H4 (cell line): ENCODE results near the gene HSCB. TPM values are rescaled to one million over a fixed set of nuclear protein-coding genes. Genes with fewer than 3 reads are reported as not detected.
"Not testable (repeated sequence)": the region's sequence is repeated elsewhere in the genome, so short reads cannot be mapped to it uniquely, and the experiment has no call there.

Experiments used
- DNase-seq: peaks from one replicate; pipeline ENCODE4 v3.0.0-alpha.2; 2015; ENCODE audit warnings: low spot score
- total RNA-seq: library from RNA; depleted of rRNA; stranded (reverse); fragments of >200 nt; shearing (Covaris generic); gene quantifications from 2 replicates; pipeline ENCODE4 v1.2.3, GENCODE V29; 2014; rRNA removed

The HSCB gene, protein sequence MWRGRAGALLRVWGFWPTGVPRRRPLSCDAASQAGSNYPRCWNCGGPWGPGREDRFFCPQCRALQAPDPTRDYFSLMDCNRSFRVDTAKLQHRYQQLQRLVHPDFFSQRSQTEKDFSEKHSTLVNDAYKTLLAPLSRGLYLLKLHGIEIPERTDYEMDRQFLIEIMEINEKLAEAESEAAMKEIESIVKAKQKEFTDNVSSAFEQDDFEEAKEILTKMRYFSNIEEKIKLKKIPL
- total RNA-seq, result 17.6 and 22.4 TPM in 2 replicates

DNA sequence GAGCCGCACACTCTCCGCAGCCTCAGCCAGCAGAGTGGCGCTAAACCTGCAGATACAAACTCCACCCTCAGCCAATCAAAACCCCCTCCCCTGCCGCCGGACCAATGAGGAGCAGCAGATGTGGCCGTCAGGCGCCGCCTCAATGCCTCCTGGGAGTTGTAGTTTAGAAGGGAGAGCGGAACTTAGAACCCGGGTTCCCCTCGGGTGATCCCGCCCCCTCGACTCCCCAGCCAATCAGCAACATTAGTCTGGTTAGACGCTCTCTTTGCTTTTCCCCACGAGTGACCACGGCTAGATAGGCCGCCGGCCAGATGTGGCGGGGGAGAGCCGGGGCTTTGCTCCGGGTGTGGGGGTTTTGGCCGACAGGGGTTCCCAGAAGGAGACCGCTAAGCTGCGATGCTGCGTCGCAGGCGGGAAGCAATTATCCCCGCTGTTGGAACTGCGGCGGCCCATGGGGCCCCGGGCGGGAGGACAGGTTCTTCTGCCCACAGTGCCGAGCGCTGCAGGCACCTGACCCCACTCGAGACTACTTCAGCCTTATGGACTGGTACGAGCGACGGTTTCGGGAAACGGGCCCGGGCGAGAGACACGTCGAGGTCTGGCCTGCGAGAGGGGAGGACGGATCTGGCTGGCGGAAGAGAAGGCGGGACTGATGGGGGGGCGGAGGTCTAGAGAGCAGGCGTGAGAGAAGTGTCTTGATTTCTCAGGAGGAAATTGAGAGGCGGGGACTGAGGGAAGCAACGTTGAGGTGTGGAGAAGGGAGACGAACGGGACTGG is at the start of gene HSCB, which contains the start of gene CHEK2:
Gene HSCB, plus strand, starts transcription at position 255 of the 777 bp plus-strand sequence. Its CDS starts 57 bp downstream, at position 312.
Gene CHEK2, minus strand, starts transcription at position 36 of the 777 bp plus-strand sequence. CDS start 7,099 bp downstream, outside the sequence.
- DNase-seq, result peak; percentile 96

DNA sequence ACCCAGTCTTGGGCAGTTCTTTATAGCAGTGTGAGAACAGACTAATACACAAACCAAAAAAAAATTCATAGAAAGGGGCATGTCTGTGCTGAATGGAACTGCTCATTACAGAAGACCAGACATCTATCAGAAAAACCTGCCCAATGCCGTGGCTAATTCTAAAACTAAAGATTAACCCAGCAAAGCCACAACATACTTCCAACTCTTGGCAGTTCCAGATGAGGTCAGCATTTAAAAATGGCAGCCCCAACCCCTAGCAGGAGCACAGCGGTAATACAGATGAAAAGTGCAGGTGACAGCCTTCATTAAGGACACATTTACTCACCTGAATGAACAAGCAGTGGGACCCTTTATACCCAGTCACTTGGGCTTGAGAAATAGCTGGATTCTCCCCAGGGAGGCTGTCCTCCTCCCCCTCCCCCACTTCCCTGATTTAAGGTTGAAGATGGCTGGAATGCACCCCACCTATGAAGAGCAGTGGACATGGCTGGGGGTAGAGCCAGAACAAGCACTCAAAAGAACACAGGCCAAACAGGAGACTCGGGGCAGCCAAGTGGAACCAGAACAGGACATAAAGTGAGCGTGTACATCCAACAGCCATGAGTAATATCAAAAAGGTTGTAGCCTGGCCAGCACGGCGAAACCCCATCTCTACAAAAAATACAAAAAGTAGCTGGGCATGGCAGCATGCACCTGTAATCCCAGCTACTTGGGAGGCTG is 48.6 kb upstream of the HSCB start:
- DNase-seq, result not testable (repeated sequence)

DNA sequence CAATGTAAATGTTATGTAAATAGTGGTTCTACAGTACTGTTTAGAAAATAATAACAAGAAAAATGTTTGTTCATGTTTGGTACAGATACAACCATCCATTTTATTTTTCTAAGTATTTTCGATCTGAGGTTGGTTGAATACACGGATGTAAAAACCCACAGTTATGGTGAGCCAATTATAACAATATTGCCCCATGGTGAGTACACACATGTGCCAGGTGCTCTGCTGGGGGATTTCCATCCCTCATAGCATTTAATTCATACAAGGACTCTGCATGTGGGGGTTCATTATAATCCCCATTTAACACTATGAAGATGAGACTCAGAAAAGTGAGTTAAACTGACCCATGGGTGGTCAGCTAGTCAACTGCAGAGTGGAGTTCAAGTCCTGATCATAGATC is 38.9 kb upstream of the HSCB start:
- no peak for DNase-seq

DNA sequence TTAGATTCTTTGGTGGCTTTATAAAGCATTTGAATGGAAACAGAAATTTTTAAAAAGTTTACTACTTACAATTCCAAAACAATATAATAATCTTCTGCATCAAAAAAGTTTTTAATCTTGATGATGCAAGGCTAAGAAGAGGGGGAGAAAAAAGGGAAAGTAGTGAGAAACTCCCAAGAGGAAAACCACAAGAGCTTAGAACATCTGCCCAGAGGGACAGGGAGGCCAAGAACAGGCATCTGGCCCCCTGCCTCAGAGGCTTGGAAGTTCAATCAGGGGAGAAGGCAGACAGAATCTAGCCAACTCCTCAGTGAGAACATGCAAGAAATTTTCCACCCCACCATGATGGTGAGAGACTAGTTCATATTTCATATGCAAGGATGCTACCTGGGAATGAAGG is 38.4 kb upstream of the HSCB start:
- no peak for DNase-seq

DNA sequence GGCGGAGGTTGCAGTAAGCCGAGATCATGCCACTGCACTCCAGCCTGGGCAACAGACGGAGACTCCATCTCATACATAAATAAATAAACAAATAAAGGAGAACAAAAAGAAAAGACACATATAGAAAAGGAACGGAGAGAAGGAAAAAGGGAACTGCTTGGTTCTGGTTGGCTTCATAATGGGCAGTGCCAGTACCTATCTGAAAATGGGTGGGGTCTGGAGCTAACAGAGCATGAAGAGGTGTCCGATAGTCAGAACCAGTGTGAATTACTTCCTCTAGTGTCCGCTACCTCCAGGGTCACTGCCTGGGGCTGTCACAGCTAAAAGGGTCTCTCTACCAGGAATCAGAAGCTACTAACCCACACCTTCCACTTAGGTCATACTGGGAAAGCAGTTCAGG is 35.0 kb upstream of the HSCB start:
- no peak for DNase-seq

DNA sequence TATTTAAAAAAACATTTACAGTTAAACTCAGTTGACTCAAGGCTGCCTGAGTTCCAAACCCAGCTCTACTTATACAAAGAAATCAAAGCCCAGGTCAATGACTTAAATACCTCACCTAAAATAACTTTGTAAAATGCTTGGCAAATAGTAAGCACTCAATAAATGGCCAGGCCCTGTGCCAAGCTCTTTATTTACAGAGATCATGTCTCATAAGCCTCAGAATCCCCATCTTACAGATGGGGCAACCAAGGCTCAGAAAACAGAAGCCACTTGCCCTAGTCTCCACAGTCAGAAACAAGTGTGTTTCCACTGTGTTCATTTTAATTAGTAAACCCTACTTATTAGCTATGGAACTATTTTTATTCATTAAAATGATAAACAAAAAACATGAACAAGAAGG is 31.7 kb upstream of the HSCB start:
- no peak for DNase-seq

DNA sequence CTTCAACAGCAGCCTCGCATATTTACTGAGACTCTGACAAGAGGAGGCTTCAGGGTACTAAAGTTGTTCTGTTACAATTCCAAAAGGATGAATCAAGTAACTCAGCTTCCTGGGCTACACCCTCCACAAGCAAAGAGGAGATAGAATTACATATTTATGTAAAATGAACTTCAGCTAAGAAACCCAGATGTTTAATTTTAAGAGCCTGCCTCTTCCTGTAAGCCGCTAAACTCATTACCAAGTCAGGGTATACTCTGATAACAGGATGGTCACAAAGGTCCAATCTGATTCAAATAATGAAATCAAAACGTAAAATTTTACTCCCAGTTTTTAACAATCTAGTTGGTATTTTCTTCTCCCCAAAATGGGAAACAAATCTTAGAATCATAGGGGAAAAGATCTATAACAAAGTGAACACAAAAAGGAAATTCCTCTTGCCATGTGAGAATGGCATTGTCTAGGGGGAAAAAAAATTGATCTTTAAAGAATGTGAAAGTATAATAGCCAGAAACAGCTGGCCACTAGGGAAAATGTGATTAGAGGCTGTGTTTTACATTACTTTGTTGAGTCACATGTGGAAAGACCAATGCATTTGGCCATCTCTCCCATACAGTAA is 31.2 kb upstream of the HSCB start:
- DNase-seq, result peak; percentile 18

DNA sequence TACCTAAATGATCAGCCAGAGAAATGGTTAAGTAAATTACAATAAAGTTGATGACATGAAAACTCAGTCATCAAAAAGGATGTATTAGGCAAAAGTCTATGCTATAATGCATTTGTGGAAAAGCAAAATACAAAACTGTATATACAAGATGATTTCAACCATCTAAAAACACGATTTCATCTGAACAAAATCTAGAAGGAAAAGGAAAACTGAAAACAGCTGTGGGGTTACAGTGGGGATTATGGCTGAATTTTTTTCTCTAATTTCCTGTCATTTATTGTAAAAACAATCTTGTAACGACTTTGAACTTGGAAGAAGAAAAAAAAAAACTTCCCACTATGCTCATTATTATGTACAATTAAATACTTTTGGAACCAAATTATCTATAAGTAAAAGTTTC is 30.5 kb upstream of the HSCB start:
- DNase-seq, result no peak

DNA sequence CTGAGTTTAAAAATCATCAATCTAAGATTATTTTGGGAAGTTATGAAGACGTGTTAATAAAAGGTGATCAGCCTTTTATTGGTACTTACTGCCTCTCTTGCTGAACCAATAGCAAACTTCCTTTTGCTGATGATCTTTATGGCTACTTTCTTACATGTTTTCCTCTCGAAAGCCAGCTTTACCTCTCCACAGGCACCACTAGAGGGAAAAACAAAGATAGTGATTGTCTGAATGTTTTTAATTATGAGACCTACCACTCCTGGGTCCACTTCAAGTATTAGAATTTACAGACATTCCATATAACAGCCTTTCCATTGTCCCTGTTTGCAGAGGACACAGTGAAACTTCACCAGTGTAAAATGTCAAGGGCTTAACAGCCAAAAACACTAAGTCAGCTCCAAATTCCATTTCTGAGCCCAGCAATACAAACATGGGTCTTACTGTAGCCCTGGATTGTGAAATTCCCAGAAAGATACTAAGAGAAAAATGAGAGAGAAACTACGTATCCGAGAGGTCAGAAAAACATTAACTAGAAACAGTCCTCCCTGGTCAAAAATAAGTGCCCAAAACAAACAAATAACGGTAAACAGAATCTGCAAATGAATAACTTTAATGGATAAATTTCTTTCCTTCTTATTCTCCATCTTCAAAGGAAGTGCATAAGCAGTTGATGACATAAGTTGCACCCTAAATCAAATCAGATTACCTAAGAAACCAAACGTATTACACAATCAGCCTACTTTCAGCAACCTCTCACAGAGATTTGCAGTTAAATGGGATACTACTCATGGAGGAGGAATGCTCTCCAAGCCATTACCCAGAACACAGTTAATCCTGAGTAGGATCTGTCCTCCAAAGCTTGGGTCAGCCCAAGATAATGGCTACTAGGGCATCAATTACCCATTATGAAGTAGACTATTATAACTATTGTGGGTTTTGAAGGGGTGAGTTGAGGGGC is 29.7 kb upstream of the HSCB start:
- DNase-seq, result peak; percentile 82

DNA sequence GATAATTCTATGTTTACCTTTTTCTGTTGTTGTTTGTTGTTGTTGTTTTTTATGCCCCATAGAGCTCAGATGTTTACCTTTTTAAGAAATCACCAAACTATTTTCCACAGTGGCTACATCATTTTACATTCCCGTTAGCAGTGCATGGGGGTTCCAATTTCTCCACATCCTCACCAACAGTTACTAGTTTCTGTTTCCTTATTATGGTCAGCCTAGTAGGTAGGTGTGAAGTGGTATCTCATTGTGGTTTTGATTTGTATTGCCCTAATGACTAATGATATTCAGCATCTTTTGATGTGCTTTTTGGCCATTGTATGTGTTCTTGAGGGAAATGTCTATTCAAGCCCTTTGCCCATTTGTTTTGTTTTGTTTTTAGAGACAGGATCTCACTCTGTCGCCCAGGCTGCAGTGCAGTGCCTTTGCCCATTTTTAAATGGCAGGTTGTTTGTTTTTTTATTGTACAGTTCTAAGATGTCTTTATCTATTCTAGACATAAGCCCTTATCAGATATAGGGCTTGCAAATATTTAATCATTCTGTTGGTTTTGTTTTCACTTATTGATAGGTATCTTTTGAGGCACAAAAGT is 27.7 kb upstream of the HSCB start:
- no peak for DNase-seq

DNA sequence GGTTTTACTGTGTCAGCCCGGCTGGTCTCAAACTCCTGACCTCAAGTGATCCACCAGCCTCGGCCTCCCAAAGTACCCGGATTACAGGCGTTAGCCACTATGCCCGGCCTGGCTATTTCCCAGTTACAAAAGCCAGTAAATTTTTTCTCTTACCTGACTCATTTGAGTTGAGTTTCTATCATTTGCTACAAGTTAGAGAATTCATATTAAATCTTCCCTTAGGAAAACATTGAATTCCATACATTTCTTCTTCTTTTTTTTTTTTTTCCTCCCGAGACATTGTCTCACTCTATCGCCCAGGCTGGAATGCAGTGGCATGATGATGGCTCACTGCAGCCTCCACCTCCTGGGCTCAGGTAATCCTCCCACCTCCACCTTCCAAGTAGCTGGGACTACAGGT is 26.2 kb upstream of the HSCB start:
- no peak for DNase-seq

DNA sequence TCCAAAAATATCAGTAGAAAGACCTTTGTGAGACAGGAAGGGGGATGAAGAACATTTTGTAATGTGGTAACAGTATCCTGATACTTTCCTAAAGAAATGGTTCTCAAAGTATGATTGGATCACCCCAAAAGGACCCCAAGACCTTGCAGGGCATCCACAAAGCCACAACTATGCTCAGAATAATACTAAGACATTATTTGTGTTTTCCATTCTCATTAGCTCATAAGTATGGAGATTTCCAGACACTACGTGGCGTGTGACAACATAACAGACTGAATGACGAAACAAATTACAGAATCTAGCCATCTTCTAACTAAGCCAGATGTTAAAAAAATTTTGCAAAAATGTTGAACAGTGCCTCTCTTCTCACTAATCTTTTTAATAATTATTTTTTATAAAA is 25.2 kb upstream of the HSCB start:
- no peak for DNase-seq

DNA sequence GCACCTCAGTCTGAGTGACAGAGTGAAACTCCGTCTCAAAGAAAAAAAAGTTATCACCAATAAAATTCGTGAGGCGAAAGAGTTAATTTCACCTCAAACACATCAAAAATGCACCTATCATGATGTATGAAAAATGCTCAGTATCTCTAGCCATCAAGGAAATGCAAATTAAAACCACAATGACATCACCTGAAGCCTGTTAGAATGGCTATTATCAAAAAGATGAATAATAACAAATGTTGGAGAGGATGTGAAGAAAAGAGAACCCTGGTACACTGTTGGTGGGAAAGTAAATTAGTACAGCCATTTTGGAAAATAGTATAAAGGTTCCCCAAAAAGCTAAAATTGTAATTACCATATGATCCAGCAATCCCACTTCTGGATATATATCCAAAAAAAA is 23.8 kb upstream of the HSCB start:
- DNase-seq, result no peak

DNA sequence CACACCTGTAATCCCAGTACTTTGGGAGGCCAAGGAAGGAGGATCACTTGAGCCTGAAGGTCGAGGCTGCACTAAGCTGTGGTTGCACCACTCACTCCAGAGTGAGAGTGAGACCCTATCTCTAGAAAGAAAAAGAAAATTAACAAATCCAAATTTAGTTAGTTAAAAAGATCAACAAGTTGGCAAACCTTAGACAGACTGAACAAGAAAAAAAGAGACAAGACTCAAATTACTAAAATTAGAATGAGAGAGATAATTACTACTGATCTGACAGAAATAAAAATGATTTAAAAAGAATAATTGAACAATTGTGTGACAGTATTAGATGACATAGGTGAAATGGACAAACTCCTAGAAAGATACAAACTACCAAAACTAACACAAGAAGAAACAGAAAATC is 13.8 kb upstream of the HSCB start:
- no peak for DNase-seq

DNA sequence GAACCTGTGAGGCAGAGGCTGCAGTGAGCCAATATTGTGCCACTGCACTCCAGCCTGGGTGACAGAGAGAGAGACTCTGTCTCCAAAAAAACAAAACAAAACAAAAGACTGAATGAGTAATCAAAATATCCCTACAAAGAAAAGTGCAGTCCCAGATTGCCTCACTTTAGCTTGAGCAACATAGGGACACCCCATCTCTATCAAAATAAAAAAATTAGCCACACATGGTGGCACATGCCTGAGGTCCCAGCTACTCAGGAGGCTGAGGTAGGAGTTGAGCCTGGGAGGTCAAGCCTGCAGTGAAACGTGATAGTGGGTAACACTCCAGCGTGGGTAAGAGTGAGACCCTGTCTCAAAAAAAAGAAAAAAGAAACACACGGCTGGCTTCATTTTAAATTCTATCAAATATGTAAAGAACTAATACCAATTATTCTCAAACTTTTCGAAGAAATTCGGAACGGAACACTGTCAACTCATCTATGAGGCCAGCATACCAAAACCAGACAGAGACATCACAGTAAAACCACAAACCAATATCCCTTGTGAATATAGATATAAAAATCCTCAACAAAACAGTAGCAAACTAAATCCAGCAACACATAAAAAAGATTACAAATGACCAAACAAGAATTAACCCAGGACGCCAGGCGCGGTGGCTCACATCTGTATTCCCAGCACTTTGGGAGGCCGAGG is 13.1 kb upstream of the HSCB start:
- DNase-seq, result no peak

DNA sequence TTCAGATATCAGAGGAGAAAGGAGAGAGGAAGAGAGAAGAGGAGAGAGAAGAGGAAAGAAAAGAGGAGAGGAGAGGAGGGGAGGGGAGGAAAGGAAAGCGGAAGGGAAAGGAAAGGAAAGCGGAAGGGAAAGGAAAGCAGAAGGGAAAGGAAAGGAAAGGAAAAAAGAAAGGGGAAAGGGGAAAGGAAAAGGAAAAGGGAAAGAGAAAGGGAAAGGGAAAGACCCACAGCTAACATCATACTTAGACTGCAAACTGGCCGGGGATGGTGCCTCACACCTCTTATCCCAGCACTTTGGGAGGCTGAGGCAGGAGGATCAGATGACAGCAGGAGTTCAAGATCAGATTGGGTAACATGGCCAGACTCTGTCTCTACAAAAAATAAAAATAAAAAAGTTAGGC is 11.7 kb upstream of the HSCB start:
- no peak for DNase-seq

DNA sequence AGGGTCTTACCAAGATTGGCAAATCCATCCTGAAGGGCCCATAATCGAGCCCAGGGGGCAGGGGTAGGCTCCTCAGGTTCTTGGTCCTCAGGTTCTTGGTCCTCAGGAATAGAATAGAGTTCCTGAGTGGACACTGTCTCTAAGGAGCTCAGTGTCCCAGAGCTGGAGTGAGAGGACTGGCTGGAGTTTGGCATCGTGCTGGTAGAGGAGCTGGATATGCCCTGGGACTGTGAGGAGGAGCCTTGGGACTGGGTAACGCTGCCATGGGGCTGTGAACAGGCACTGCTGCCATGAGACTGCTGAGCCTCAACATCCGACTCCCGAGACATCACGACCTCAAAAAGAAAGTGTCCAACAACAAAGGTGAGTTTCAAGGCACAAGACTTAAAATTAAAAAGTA is 7.4 kb upstream of the HSCB start:
- DNase-seq, result no peak

DNA sequence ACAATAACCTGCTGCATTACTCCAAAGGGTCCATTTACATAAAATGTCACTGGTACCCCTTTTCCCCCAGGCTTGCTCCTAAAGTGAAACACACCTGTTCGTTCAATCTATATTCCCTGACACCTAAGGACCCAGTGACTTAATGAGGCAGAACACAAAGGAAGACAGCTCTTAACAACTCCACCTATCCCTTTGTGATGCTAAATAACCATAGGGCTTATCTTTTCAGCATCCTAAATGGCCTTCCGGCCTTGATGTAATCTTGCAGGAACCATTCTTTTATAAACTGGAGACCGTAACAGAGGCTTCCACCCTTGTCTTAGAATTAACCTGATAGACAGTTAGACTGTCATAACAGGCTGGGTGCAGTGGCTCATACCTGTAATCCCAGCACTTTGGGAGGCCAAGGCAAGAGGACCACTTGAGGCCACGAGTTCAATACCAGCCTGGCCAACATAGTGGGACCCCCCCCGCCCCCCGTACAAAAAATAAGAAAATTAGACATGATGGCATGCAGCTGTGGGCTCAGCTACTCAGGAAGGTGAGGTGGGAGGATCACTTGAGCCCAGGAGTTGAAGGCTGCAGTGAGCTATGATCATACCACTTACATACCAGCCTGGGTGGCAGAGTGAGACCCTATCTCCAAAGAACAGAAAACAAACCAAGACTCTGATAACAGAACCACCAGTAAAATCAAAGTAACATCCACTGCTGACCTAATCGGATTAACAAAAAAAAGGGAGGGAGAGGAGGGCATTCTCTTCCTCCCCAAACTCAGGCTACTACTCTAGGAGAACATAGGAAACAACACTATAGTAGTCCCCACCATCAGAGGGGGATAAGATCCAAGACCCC is 5.3 kb upstream of the HSCB start:
- no peak for DNase-seq

DNA sequence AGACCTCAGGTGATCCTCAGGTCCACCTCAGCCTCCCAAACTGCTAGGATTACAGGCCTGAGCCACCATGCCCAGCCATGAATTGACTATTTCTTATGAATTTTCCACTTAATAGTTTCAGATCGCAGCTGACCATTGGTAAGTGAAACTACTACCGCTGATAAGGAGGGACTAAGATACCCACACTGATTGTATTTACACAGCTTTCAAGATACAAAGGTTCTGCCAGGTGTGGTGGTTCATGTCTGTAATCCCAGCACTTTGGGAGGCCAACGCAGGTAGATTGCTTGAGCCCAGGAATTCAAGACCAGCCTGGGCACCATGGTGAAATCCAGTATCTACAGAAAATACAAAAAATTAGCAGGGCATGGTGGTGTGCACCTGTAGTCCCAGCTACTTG is 4.1 kb upstream of the HSCB start:
- DNase-seq, result no peak
